HG03460 (cell line): ENCODE data around the gene LTB4R2.
"Not testable (repeated sequence)": the region's sequence is repeated elsewhere in the genome, so short reads cannot be mapped to it uniquely, and the experiment has no call there.

Experiments used
- ATAC-seq: cut with Tn5 transposase; IDR thresholded peaks from one replicate; pipeline ENCODE4 v1.9.1; 2021; ENCODE audit not compliant: unreplicated experiment

LTB4R2 gene

GRCh38 chr14:24317141-24317928, 7.4 kb downstream of the LTB4R2 start:
- ATAC-seq = no peak

GRCh38 chr14:24321212-24321975, 11.5 kb downstream of the LTB4R2 start:
- no peak for ATAC-seq

GRCh38 chr14:24322672-24323071, 12.7 kb downstream of the LTB4R2 start:
- ATAC-seq = no peak

- ATAC-seq = no peak
Observed at GRCh38 chr14:24323341-24323740, 13.4 kb downstream of the LTB4R2 start.

DNA sequence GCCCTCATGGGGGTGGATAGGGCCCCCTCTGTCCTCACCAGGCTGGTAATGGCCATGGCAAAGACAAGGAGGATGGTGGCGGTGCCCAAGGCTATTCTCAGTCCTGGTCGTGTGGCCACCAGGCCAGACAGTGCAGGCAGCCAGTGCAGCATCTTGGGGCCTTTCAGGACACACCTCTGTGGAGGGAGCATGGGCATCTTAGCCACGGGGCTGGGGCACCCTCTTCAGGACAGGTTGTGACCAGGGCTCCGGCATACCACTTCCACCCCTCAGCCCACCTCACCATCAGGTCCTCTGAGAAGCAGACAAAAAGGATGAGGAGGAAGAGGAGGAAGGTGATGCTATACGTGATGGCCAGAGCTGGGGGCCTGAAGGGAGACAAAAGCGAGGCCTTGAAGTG, 14.1 kb downstream of the LTB4R2 start:
- no peak for ATAC-seq

- ATAC-seq = no peak
Observed at GRCh38 chr14:24325041-24325530, 15.1 kb downstream of the LTB4R2 start.

GRCh38 chr14:24325963-24326362, 16.0 kb downstream of the LTB4R2 start:
- no peak for ATAC-seq

- no peak for ATAC-seq
Observed at GRCh38 chr14:24327303-24327702, 17.4 kb downstream of the LTB4R2 start.

DNA sequence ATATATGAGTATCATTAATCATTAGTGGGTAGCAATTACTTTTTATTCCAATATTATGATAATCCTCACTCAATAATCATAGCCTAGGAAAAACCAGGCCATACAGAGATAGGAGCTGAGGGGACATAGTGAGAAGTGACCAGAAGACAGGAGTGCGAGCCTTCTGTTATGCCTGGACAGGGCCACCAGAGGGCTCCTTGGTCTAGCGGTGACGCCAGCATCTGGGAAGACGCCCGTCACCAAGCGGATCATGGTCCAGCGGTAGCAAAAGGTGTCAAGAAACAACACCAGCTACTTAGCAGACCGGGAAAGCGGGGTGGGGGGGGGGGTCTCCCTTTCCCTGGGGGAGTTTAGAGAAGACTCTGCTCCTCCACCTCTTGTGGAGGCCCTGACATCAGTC, 18.0 kb downstream of the LTB4R2 start:
- not testable (repeated sequence) for ATAC-seq

GRCh38 chr14:24329073-24329663, 19.2 kb downstream of the LTB4R2 start:
- no peak for ATAC-seq

DNA sequence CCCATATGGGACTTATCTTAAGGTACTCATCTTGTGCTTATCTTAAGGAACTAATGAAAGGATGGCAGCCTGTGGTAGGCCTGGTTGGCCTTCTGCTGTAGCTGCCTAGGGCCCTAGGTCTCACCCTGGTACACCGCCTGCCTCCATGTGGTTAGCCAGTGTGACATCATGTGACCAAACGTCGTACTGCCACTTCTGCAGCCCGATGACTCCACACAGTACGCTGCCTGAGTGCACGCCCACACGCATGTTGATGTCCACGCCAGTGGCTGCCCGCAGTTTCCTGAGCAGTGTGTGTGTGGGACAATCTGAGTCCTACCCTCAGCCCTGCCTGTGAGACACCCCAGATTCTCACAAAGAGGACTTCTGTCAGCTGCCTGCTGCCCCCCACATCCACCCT, 19.8 kb downstream of the LTB4R2 start:
- ATAC-seq = no peak

DNA sequence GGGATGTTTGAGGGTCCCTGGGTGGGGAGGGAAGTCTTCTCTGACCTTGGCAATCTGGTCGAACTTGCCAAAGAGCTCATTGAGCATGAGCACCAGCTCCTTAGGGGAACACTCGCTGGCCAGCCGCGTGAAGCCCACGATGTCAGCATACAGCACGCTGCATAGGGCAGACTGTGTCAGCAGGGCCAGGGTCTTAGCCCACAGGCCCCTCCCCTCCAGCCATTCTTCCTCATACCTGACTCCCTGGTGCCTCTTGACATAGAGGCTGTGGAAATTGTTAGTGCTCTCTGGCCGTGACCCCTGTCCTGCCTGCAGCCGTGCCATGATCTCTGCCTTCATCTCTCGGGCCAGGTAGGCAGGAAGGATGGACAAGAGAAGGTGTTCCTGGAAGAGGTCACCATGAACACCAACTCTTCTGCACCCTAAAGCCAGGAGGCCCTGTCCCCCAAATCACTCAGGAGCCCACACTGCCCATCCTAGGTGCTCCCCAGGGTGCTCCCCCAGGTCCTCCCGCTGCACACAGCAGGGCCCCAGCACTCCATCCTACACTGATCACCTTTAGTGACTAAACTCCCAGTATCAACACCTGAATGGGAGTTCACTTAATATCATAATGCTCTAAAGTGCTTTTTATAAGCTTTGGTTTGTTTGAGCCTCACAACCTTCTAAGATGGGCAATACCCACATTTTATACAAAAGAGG, 21.2 kb downstream of the LTB4R2 start:
- ATAC-seq = no peak

DNA sequence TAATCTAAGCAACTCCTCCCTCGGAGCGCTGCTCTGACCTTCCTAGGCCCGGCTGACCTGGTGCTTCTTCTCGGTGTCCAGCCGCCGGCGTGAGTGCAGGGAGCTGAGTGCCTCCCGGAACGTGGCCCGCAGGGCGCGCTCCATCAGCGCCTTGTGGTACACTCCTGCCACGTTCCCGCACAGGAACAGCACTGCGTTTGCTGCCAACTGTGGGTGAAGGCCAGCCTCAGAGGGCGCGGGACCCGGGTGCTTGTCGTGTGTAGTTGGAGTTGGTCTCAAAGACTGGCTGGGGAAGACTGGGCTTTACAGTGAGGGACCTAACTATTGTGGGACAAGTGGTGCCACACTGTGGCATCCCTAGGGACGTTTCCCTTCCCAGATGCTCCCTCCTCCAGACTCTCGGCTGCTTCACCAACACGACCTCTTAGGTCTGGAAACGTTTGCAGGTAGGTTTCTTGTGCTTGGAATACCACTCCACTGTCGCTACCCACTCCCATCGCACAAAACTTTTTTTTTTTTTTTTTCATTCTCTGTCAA, 21.9 kb downstream of the LTB4R2 start:
- peak; percentile 4 for ATAC-seq

DNA sequence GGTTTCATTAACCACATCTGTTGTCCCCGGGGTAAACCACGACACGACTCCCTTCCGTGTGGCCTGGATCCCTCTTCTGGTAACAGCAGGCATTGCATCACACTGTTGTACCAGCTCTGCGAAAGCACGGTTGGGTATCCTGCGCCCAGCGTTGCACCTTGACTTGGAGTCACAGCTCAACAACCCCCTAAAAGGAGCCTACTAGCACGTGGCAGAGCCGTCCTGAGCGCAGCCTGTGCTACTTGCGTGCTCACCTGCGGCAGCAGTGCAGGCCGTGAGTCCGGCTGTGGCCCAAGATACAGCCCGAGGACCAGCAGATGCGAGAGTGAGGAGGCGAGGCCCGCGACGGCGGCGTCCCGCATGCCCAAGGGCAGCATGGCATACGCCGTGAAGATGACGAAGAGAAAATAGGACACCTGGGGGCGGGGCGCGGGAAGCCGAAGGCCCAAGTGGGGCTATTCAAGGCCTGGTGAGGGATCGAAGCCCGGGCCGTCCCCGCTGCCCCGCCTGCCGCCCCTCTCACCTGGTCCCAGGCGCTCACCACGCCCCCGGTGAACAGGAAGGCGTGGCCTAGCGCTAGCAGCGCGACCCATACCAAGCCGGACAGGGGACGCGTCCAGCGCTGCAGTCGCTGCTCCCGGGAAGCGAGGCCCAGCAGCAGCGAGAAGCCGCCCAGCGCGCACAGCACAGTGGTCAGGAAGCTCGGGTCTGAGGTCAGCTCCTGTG, 22.5 kb downstream of the LTB4R2 start:
- peak; percentile 83 for ATAC-seq

DNA sequence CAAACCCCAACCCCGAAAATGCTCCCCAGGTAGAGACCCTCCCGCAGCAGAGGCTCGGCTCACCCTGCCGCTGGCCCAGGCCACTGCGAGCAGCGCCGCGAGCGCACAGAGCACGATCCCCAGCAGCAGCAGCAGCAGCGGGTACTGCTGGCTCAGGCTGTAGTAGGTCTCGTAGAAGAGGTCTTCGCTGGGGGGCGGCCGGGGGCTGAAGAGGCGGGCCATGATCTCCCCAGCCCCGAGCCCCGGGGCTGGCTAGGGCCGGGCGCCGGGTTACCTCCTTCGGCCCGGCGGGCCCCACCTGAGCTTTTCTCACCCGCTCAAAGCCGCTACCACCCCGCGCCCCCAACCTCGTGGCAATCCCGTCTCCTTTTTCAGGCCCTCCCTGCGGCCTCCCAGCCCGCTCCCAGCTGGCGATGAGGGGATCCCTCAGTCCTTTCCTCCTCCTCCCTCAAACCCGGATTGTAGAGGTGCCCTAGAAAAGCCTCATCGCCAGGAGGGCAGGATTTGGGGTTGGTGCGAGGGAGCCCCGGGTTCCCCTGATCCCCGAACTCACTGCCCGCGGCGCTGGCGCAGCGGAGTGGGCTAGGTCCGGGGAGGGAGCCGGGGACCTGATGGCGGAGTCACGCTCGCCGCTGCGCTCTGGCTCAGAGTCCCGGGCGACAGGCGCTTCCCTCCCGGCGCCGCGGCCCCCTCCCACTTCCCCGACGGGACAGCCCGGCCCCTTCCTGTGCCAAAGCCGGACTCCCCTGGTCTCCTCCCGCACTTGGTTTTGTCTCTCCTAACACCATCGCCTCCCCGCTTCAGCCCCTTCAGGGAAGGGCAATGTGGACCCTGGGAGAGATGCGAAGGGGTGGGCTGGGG, 24.7 kb downstream of the LTB4R2 start, which contains the start of gene ADCY4:
Gene ADCY4, minus strand, starts transcription at position 641 of the 861 bp plus-strand sequence. Its CDS starts 419 bp downstream, at position 222.
- no peak for ATAC-seq

DNA sequence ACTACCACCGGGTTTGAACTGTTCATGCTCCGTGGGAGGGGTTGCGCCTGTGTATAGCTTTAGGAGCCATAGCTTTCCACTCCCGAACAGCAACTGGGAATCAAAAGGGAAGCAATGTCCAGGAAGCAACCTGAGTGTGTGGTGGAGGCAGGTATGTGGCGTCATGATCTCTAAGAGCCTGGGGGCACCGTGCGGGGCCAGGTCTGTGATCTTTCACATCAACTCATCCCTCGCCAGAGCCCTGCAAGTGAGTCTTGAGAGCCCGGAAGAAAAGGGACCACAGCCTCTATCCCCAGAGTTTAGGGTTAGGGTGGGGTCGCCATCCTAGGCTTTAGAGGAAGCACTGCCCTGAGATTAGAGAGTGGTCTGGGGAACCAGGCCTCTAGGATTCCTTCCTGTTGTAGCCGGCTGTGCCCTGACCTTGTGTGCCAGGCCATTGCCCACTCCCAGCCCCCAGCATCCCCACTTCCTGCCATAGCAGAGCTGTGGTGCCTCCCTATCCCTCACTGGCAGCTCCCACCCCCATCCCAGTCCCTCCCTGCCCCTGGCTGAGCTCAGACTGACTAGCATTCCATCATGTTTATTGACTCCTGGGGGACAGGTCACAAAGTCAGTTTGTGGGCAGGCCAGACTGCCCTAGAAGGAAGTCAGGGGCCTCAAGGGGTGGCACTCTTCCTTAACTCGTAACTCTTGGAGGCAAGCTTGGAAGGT, 25.7 kb downstream of the LTB4R2 start:
- ATAC-seq = no peak

DNA sequence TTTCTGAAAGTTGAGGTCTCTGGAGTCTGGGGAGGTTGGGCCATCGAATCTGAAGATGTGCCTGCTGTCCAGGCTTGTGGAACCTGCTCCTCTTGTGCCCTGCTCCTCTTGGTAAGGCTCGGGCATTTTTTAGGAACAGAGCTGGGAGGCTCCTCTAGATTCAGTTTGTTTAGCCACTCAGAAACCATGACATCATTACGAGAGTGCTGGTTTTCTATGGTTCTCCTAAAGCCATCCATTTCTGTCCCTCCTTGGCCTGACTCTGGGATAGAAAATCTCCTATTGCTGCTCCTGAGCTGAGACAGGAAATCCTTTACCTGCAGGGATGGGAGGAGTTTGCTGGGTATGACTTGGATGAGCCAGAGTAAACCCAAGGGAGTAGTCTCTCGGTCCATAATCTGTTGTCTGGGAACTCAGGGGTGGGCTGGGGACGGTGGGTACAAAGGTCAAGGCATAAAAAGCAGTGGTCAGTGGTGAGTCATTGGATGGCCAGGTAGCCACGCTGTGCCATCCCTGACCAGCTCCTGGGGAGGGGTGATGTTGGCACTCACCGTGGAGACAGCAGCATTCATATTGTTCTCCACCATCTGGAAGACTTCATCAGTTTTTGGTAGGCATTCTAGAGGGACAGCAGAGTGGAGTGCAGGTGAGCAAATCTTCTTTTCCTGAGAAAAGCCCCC, 27.3 kb downstream of the LTB4R2 start:
- no peak for ATAC-seq

DNA sequence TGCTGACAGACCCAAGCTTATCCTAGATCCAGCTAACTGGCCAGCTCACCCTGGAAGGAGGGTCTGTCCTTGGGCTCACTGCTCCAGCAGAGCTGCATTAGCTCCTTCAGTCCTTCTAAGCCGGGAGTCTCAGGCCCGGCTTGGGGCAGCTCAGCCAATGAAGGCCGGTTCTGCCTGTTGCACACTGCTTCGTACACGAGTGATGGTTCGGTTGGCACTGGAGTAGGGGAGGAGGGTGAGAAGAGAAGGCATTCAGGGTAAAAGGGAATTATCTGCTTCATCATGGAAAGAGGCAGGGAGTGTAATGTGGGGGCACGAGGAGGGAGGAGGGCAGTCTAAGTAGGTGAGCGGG, 27.9 kb downstream of the LTB4R2 start:
- ATAC-seq = no peak
